Activated naive CD4-positive, alpha-beta T cell treated with anti-CD3 and anti-CD28 coated beads for 36 hours (primary cell): ENCODE results near the gene MAD1L1. TPM values are rescaled to one million over a fixed set of nuclear protein-coding genes. Genes with fewer than 3 reads are reported as not detected.

Experiments used
- CTCF ChIA-PET: fragments of 350-600 bp; sonication (Branson Sonifier 250); formaldehyde crosslinking; loops from one replicate; lab custom pipeline; 2021; ENCODE audit warnings: antibody characterized with exemption; lab: Charles Lee
- DNase-seq: peaks from one replicate; pipeline ENCODE4 v3.0.0-alpha.2; 2020
- H3K27ac Mint-ChIP-seq: one replicate; pipeline ENCODE4 v1.8.0; 2021; ENCODE audit warnings: mild to moderate bottlenecking, mixed read lengths
- H3K27me3 Mint-ChIP-seq: one replicate; pipeline ENCODE4 v1.8.0; 2021; ENCODE audit warnings: low read depth, mixed read lengths
- H3K36me3 Mint-ChIP-seq: one replicate; pipeline ENCODE4 v1.8.0; 2021; ENCODE audit warnings: low read depth, mixed read lengths
- H3K4me1 Mint-ChIP-seq: one replicate; pipeline ENCODE4 v1.8.0; 2021; ENCODE audit warnings: low read depth, mixed read lengths
- H3K4me3 Mint-ChIP-seq: one replicate; pipeline ENCODE4 v1.8.0; 2021; ENCODE audit warnings: mild to moderate bottlenecking, moderate library complexity, mixed read lengths
- H3K9me3 Mint-ChIP-seq: one replicate; pipeline ENCODE4 v1.8.0; 2021; ENCODE audit warnings: mixed read lengths
- intact Hi-C: fragments of 100-400 bp; cut with micrococcal nuclease; formaldehyde crosslinking; loops from one replicate; pipeline ENCODE4 v1.15.1; 2023
- total RNA-seq, 2 experiments: library from RNA; stranded (reverse); gene quantifications; one replicate each; pipeline ENCODE4 v1.2.3, GENCODE V29; 2021

Gene MAD1L1
- total RNA-seq, 2 experiments from 2014 or later, result 37.5 to 40.2 TPM

GRCh38 chr7:2148814-2149213 is 83.9 kb downstream of the MAD1L1 start:
- no peak overlapping the region for H3K4me3 Mint-ChIP-seq
- H3K4me1 Mint-ChIP-seq, result no peaks in the 10 kb centered on the region
- H3K27ac Mint-ChIP-seq, result no peak overlapping the region
- CTCF ChIA-PET, result no interaction called here
- intact Hi-C loops, result no loop called here
- DNase-seq, result no peak
- H3K9me3 Mint-ChIP-seq, result no peaks in the 10 kb centered on the region
- no peaks in the 10 kb centered on the region for H3K27me3 Mint-ChIP-seq
- peaks cover 2% of the 10 kb centered on the region for H3K36me3 Mint-ChIP-seq

GRCh38 chr7:2148189-2148588 is 84.6 kb downstream of the MAD1L1 start:
- intact Hi-C loops, result no loop called here
- no peaks in the 10 kb centered on the region for H3K4me1 Mint-ChIP-seq
- no peak overlapping the region for H3K27ac Mint-ChIP-seq
- no peaks in the 10 kb centered on the region for H3K27me3 Mint-ChIP-seq
- no peaks in the 10 kb centered on the region for H3K9me3 Mint-ChIP-seq
- H3K4me3 Mint-ChIP-seq, result no peak overlapping the region
- DNase-seq, result no peak
- CTCF ChIA-PET, result no interaction called here
- H3K36me3 Mint-ChIP-seq, result peaks cover 5% of the 10 kb centered on the region

GRCh38 chr7:2146676-2147472 is 85.9 kb downstream of the MAD1L1 start:
- intact Hi-C loops, result no loop called here
- H3K27me3 Mint-ChIP-seq, result no peaks in the 10 kb centered on the region
- CTCF ChIA-PET, result no interaction called here
- no peak overlapping the region for H3K4me3 Mint-ChIP-seq
- no peaks in the 10 kb centered on the region for H3K9me3 Mint-ChIP-seq
- peaks cover 8% of the 10 kb centered on the region for H3K36me3 Mint-ChIP-seq
- H3K27ac Mint-ChIP-seq, result no peak overlapping the region
- no peak for DNase-seq
- no peaks in the 10 kb centered on the region for H3K4me1 Mint-ChIP-seq

- Mint-ChIP-seq H3K27ac (no peak overlapping the region), H3K4me3 (no peak overlapping the region), H3K27me3 (no peaks in the 10 kb centered on the region), H3K4me1 (no peaks in the 10 kb centered on the region), H3K36me3 (peaks cover 8% of the 10 kb centered on the region), H3K9me3 (no peaks in the 10 kb centered on the region)
- no peak for DNase-seq
- intact Hi-C loops, result no loop called here
- CTCF ChIA-PET, result interaction anchor here (0.6 kb wide), 1 partner anchor 323 kb away, joined by 3 read pairs; no protein-coding TSS in a partner anchor
These were observed 86.7 kb downstream of the MAD1L1 start for GRCh38 chr7:2145835-2146580.

GRCh38 chr7:2144926-2145325 is 87.8 kb downstream of the MAD1L1 start:
- Mint-ChIP-seq H3K27me3 (no peaks in the 10 kb centered on the region), H3K27ac (no peak overlapping the region), H3K4me1 (no peaks in the 10 kb centered on the region), H3K9me3 (no peaks in the 10 kb centered on the region), H3K4me3 (no peak overlapping the region), H3K36me3 (peaks cover 8% of the 10 kb centered on the region)
- DNase-seq, result no peak
- intact Hi-C loops, result no loop called here
- CTCF ChIA-PET, result no interaction called here

GRCh38 chr7:2143981-2144595 is 88.7 kb downstream of the MAD1L1 start:
- Mint-ChIP-seq H3K4me3 (no peak overlapping the region), H3K27ac (no peak overlapping the region), H3K36me3 (peaks cover 6% of the 10 kb centered on the region), H3K9me3 (no peaks in the 10 kb centered on the region), H3K27me3 (no peaks in the 10 kb centered on the region), H3K4me1 (no peaks in the 10 kb centered on the region)
- CTCF ChIA-PET, result no interaction called here
- intact Hi-C loops, result no loop called here
- DNase-seq, result no peak

GRCh38 chr7:2143450-2143849 is 89.3 kb downstream of the MAD1L1 start:
- peaks cover 2% of the 10 kb centered on the region for H3K4me1 Mint-ChIP-seq
- H3K9me3 Mint-ChIP-seq, result no peaks in the 10 kb centered on the region
- H3K4me3 Mint-ChIP-seq, result no peak overlapping the region
- H3K36me3 Mint-ChIP-seq, result peaks cover 6% of the 10 kb centered on the region
- intact Hi-C loops, result no loop called here
- no peak for DNase-seq
- CTCF ChIA-PET, result no interaction called here
- H3K27me3 Mint-ChIP-seq, result no peaks in the 10 kb centered on the region
- no peak overlapping the region for H3K27ac Mint-ChIP-seq

GRCh38 chr7:2142386-2142785 is 90.4 kb downstream of the MAD1L1 start:
- Mint-ChIP-seq H3K4me1 (peaks cover 9% of the 10 kb centered on the region), H3K27ac (no peak overlapping the region), H3K27me3 (no peaks in the 10 kb centered on the region), H3K4me3 (no peak overlapping the region), H3K36me3 (peaks cover 8% of the 10 kb centered on the region), H3K9me3 (no peaks in the 10 kb centered on the region)
- DNase-seq, result no peak
- CTCF ChIA-PET, result no interaction called here
- intact Hi-C loops, result no loop called here

- peaks cover 8% of the 10 kb centered on the region for H3K36me3 Mint-ChIP-seq
- peaks cover 9% of the 10 kb centered on the region for H3K4me1 Mint-ChIP-seq
- H3K27me3 Mint-ChIP-seq, result no peaks in the 10 kb centered on the region
- intact Hi-C loops, result no loop called here
- H3K4me3 Mint-ChIP-seq, result no peak overlapping the region
- H3K9me3 Mint-ChIP-seq, result no peaks in the 10 kb centered on the region
- DNase-seq, result no peak
- CTCF ChIA-PET, result no interaction called here
- no peak overlapping the region for H3K27ac Mint-ChIP-seq
These were observed 91.1 kb downstream of the MAD1L1 start for GRCh38 chr7:2141651-2142050.

GRCh38 chr7:2141021-2141410 is 91.7 kb downstream of the MAD1L1 start:
- no peaks in the 10 kb centered on the region for H3K27me3 Mint-ChIP-seq
- intact Hi-C loops, result no loop called here
- no peaks in the 10 kb centered on the region for H3K9me3 Mint-ChIP-seq
- CTCF ChIA-PET, result no interaction called here
- H3K4me1 Mint-ChIP-seq, result peaks cover 9% of the 10 kb centered on the region
- DNase-seq, result no peak
- H3K4me3 Mint-ChIP-seq, result no peak overlapping the region
- no peak overlapping the region for H3K27ac Mint-ChIP-seq
- H3K36me3 Mint-ChIP-seq, result peaks cover 8% of the 10 kb centered on the region

GRCh38 chr7:2140216-2141020 is 92.3 kb downstream of the MAD1L1 start:
- Mint-ChIP-seq H3K36me3 (peaks cover 8% of the 10 kb centered on the region), H3K27me3 (no peaks in the 10 kb centered on the region), H3K4me1 (peaks cover 9% of the 10 kb centered on the region), H3K9me3 (no peaks in the 10 kb centered on the region), H3K4me3 (no peak overlapping the region), H3K27ac (no peak overlapping the region)
- no peak for DNase-seq
- intact Hi-C loops, result no loop called here
- CTCF ChIA-PET, result no interaction called here
